LNCaP clone FGC (cell line): ENCODE results near the gene KRT10.

Experiments used
- DNase-seq: peaks from one replicate; pipeline ENCODE4 v3.0.0-alpha.2; 2011; ENCODE audit warnings: low read depth
- H3K4me3 ChIP-seq: 2 replicates; pipeline ENCODE4 v1.5.1; 2011; ENCODE audit warnings: mild to moderate bottlenecking, low read depth, low read length, control low read depth
- TF ChIP-seq, protein P1 (sequence below): IDR thresholded peaks from 2 replicates; pipeline ENCODE4 v1.5.1; 2012; ENCODE audit warnings: mild to moderate bottlenecking; ENCODE audit not compliant: control insufficient read depth, insufficient read depth; ENCODE audit errors: extremely low read depth

KRT10 gene

DNA sequence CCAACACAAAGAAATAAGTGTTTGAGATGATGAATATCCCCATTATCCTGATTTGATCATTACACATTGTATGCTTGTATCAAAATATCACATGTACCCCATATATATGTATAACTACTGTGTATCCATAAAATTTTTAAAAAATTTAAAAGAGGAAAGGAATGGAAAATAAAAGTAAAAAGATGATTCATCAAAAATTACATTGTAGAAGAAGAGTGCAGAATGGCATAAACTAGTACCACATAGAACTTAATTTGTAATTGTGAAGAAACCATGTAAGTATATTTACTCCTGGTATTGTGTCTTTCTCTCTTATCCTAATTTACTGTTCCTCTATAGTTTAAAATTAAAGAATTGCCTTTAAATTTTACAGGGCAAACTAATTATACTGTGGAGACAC is 11.5 kb upstream of the KRT10 start:
- H3K4me3 ChIP-seq, result no peak overlapping the region
- DNase-seq, result no peak
- TF ChIP-seq, protein P1, sequence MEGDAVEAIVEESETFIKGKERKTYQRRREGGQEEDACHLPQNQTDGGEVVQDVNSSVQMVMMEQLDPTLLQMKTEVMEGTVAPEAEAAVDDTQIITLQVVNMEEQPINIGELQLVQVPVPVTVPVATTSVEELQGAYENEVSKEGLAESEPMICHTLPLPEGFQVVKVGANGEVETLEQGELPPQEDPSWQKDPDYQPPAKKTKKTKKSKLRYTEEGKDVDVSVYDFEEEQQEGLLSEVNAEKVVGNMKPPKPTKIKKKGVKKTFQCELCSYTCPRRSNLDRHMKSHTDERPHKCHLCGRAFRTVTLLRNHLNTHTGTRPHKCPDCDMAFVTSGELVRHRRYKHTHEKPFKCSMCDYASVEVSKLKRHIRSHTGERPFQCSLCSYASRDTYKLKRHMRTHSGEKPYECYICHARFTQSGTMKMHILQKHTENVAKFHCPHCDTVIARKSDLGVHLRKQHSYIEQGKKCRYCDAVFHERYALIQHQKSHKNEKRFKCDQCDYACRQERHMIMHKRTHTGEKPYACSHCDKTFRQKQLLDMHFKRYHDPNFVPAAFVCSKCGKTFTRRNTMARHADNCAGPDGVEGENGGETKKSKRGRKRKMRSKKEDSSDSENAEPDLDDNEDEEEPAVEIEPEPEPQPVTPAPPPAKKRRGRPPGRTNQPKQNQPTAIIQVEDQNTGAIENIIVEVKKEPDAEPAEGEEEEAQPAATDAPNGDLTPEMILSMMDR, result no peak

DNA sequence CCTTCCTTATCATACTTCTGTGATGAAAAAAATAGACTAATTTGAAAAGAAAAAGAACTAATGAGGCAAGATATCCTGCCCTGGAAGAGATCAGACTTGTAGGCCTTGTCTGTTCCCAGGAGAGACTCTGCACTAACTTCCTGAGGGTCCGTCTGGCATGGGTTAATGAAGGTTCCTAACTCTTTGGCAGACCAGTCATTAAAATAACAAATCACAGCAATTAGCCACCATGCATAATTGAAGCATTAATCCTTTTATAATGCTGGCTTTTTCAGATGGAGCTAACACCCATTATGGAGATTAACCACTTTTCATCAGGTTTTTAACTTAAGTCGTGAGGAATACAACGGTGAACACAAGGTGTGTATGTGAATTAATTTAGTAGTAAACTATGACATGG is 10.4 kb upstream of the KRT10 start:
- no peak overlapping the region for H3K4me3 ChIP-seq
- TF ChIP-seq, protein P1, result no peak
- DNase-seq, result no peak

DNA sequence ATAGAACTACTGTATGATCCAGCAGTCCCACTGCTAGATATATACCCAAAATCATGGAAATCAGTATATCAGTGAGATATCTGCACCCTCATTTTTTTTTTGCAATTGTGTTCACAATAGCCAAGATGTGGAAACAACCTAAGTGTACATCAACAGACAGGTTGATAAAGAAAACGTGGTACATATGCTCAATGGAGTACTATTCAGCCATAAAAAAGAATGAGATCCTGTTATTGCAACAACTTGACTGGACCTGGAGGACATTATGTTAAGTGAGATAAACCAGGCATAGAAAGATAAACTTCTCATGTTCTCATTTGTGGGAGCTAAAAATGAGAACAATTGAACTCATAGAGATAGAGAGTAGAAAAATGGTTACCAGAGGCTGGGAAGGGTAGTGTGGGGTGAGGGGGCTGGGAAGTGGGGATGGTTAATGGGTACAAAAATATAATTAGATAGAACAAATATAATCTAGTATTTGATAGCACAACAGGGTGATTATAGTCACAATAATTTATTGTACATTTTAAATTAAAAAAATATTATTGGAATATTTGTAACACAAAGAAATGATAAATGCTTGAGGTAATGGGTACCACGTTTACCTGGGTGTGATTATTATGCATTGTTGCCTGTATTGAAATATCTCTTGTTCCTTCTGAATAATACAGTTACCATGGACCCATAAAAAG is 7.8 kb upstream of the KRT10 start:
- TF ChIP-seq, protein P1, result no peak
- DNase-seq, result no peak
- H3K4me3 ChIP-seq, result no peak overlapping the region

DNA sequence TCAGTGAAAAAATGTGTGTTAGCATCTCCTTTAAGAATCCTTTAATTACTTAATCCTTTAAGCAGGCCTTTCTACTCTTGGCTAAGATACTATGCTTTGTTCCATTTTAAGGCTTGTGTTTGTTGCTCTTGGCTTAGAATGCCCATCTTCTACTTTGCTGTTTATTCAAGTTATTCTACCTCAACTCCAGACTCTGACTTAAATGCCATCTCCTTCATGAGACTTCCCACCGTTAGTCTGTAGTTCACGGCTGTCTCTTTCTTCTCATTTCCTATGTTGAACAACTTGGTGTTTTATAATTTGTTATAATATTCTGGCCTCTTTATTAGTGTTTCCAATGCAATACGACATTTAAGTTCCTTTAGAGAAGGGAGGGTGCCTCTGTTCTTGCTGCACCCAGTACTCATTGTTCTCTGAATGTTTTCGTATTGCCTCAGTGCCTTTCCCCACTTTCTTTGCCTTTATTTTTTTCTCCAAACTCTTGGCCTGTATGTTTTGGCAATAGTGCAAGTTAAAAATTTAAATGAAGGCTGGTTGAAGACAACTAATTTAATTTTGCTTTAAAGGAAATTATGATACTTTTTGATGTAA is 6.1 kb upstream of the KRT10 start:
- no peak for DNase-seq
- TF ChIP-seq, protein P1, result no peak
- H3K4me3 ChIP-seq, result no peak overlapping the region

DNA sequence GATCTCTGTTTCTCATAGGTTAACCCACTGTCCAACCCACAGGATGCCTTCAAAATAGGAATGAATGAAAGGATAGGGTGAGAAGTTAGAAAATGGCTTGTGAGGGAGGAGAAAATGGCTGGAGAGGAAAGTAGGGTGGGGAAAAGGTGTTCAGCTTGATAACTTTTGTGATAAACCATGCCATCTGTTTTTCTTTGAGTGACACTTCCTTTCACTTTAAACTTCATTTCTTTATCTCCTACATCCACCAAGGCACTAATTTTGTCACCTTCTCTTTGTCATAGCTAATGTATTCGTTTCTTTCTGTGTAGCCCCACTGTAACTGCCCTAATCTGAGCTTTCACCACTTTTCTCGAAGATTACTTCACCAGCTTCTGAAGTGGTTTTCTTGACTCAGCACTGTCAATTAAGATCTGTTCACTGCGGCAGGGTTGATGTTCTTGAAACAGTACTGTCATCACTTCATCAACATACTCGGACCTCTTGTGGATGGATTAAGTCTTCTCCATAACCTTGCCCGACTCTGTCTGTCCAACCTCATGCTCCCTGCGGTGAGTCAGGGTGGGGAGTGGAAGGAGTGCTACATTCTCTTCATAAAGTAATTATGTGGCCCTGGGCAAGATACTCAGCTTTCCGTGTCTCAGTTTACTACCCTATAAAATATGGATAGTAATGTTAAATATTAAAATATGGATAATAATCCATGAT is 5.5 kb upstream of the KRT10 start:
- no peak overlapping the region for H3K4me3 ChIP-seq
- DNase-seq, result no peak
- TF ChIP-seq, protein P1, result no peak

DNA sequence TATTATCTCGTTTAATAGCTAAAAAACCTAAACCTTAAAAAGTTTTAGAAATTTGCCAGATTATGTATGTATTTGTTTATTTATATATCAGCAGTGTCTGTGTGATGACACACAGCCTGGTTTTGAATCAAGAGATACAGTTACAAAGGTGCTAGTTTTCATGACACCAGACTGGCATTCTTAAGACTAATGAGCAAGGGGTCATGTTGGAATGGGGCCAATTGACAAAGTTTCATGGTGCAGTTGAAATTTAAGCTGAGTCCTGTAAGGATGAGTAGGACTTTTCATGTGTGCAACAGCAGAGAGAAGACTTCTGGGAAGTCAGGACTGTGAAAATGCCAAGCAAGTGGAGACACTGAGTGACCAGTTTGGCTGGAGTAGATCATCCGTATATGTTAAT is 3.2 kb upstream of the KRT10 start:
- H3K4me3 ChIP-seq, result no peak overlapping the region
- TF ChIP-seq, protein P1, result no peak
- no peak for DNase-seq
